A673 (cell line): Measurements from ENCODE around the gene AARS1. TPM values are rescaled to one million over a fixed set of nuclear protein-coding genes. Genes with fewer than 3 reads are reported as not detected.
"Not testable (repeated sequence)": the region's sequence is repeated elsewhere in the genome, so short reads cannot be mapped to it uniquely, and the experiment has no call there.

Experiments
- BruUV-seq: library from RNA; stranded (reverse); fragments of 400-500 nt; replicated peaks from 2 replicates; lab custom pipeline; 2021; lab: Mats Ljungman, UMichigan
- CTCF ChIA-PET: fragments of 300-600 bp; sonication (Branson Sonifier 250); formaldehyde crosslinking; loops from one replicate; lab custom pipeline; 2022; ENCODE audit warnings: antibody characterized with exemption; lab: Charles Lee
- POLR2A ChIA-PET: fragments of 300-600 bp; sonication (Branson Sonifier 250); formaldehyde crosslinking; loops from one replicate; lab custom pipeline; 2022; ENCODE audit warnings: antibody characterized with exemption; ENCODE audit not compliant: low non-redundant PET; lab: Charles Lee
- DNase-seq: peaks from one replicate; pipeline ENCODE4 v3.0.0-alpha.2; 2015; ENCODE audit warnings: low spot score
- H3K27ac ChIP-seq: fragments of 200-600 bp; sonication (generic); 2 replicates; pipeline ENCODE4 v1.5.1; 2016; ENCODE audit warnings: mixed run types, low read depth, mild to moderate bottlenecking, mixed read lengths, antibody characterized with exemption, low read length; ENCODE audit not compliant: poor library complexity, severe bottlenecking
- H3K27me3 ChIP-seq: fragments of 200-600 bp; sonication (generic); replicated peaks from 2 replicates; pipeline ENCODE4 v1.6.1; 2017; ENCODE audit warnings: mixed run types, low read depth, mild to moderate bottlenecking, mixed read lengths, antibody characterized with exemption, low read length; ENCODE audit not compliant: insufficient read depth, poor library complexity
- H3K36me3 ChIP-seq: fragments of 200-600 bp; sonication (generic); 2 replicates; pipeline ENCODE4 v1.6.1; 2016; ENCODE audit warnings: mixed run types, mild to moderate bottlenecking, mixed read lengths, antibody characterized with exemption, low read length; ENCODE audit not compliant: insufficient read depth, poor library complexity, severe bottlenecking
- H3K4me1 ChIP-seq: fragments of 200-600 bp; sonication (generic); 2 replicates; pipeline ENCODE4 v1.6.1; 2017; ENCODE audit warnings: mixed run types, mild to moderate bottlenecking, mixed read lengths, antibody characterized with exemption, low read length; ENCODE audit not compliant: insufficient read depth, poor library complexity, severe bottlenecking
- H3K4me3 ChIP-seq: fragments of 200-600 bp; sonication (generic); 2 replicates; pipeline ENCODE4 v1.5.1; 2016; ENCODE audit warnings: low read depth, mixed run types, mild to moderate bottlenecking, mixed read lengths, low read length; ENCODE audit not compliant: poor library complexity, severe bottlenecking
- H3K9me3 ChIP-seq: fragments of 200-600 bp; sonication (generic); 2 replicates; pipeline ENCODE4 v1.6.1; 2016; ENCODE audit warnings: mixed run types, low read depth, mild to moderate bottlenecking, mixed read lengths, antibody characterized with exemption, low read length; ENCODE audit not compliant: poor library complexity, severe bottlenecking
- EZH2 ChIP-seq: fragments of 200-600 bp; sonication (generic); IDR thresholded peaks from 2 replicates; pipeline ENCODE4 v1.6.1; 2017; ENCODE audit warnings: borderline replicate concordance, low read depth, mild to moderate bottlenecking, mixed read lengths, antibody characterized with exemption, low read length; ENCODE audit not compliant: poor library complexity, severe bottlenecking
- intact Hi-C: fragments of 100-400 bp; cut with micrococcal nuclease; formaldehyde crosslinking; loops from one replicate; pipeline ENCODE4 v1.10.0; 2022; ENCODE audit not compliant: unreplicated experiment
- total RNA-seq: library from RNA; stranded (reverse); gene quantifications from 2 replicates; pipeline ENCODE4 v1.2.3, GENCODE V29; 2021
- TF ChIP-seq, protein P1 (sequence below): fragments of 300-800, 200-600 bp; sonication (generic); conservative IDR thresholded peaks from 2 replicates; pipeline ENCODE4 v1.5.1; 2017; ENCODE audit warnings: low read depth, mild to moderate bottlenecking, antibody characterized with exemption, low read length, moderate library complexity, mixed read lengths

The AARS1 gene
- total RNA-seq, 1 experiment from 2014 or later = 234 TPM

- H3K4me3 ChIP-seq = peak within 1 kb of the TSS; percentile 83
- H3K9me3 ChIP-seq = no peaks in the 10 kb centered on the region
- no TSS peak for BruUV-seq
- peaks cover 59% of the 10 kb centered on the region for H3K36me3 ChIP-seq
- H3K27ac ChIP-seq = peak within 1 kb of the TSS; percentile 88
- DNase-seq = peak; percentile 98
- CTCF ChIA-PET = interaction anchor here (0.5 to 0.9 kb wide), 5 partner anchors 36 to 445 kb away, joined by 3 to 10 read pairs (median 4); no protein-coding TSS in a partner anchor
- H3K4me1 ChIP-seq = peaks cover 8% of the 10 kb centered on the region
- H3K27me3 ChIP-seq = no peaks in the 10 kb centered on the region
- POLR2A ChIA-PET = no interaction called here
- TF ChIP-seq EZH2 = no peak
- TF ChIP-seq, protein P1, sequence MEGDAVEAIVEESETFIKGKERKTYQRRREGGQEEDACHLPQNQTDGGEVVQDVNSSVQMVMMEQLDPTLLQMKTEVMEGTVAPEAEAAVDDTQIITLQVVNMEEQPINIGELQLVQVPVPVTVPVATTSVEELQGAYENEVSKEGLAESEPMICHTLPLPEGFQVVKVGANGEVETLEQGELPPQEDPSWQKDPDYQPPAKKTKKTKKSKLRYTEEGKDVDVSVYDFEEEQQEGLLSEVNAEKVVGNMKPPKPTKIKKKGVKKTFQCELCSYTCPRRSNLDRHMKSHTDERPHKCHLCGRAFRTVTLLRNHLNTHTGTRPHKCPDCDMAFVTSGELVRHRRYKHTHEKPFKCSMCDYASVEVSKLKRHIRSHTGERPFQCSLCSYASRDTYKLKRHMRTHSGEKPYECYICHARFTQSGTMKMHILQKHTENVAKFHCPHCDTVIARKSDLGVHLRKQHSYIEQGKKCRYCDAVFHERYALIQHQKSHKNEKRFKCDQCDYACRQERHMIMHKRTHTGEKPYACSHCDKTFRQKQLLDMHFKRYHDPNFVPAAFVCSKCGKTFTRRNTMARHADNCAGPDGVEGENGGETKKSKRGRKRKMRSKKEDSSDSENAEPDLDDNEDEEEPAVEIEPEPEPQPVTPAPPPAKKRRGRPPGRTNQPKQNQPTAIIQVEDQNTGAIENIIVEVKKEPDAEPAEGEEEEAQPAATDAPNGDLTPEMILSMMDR = peak; percentile 97
- intact Hi-C loops = no loop called here
Measured at GRCh38 chr16:70251629-70252354, 37.5 kb downstream of the AARS1 start, which contains the start of gene EXOSC6. TSS of gene EXOSC6 (minus strand) at chr16:70251940. CDS start at chr16:70251900, 40 bp downstream.

DNA sequence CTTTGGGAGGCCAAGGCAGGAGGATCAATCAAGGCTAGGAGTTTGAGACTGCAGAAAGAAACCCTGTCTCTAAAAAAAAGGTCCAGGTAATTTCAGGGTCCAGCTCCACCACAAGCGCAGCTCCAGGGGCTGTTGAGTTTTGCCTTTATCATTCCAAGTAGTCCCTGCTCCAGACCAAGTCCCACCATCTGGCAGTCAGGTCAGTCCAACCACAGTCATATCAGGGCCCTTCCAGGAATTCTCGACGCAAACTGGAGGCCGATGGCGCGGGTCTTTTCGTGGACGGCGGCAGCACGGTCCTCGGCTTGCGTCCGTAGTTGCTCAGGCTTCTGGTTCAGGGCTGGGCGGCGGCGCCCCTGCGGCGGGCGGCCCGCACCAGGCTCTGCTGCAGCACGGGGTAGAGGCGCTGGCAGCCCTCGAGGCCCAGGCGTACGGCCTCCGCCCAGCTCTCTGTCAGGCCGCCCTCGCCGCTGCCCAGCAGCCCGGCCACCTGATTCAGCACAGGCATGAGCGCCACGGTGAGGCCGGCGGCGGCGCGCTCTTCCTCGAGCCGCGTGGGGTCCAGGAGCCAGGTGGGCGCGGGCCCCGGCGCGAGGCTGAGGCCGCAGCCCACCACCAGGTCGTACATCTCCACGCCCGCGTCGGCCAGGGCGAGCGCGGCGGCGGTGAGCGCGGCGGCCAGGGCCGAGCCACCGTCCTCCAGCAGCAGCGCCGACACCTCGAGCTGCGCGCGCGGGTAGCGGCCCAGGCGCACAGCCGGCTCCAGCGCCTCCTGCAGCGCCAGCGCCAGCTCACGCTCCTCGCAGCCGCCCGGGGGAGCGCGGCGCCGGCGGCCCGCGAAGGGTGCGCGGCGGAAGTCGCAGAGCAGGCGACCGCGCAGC is 38.3 kb downstream of the AARS1 start:
- BruUV-seq = no TSS peak
- Histone ChIP-seq H3K27ac (peak overlapping the region; percentile 71), H3K4me1 (peaks cover 8% of the 10 kb centered on the region), H3K36me3 (peaks cover 53% of the 10 kb centered on the region), H3K9me3 (no peaks in the 10 kb centered on the region), H3K27me3 (no peaks in the 10 kb centered on the region), H3K4me3 (peak overlapping the region; percentile 83)
- ChIA-PET POLR2A (no interaction called here), CTCF (no interaction called here)
- TF ChIP-seq EZH2 = no peak
- TF ChIP-seq, protein P1 = no peak
- peak; percentile 70 for DNase-seq
- intact Hi-C loops = no loop called here

- H3K4me1 ChIP-seq, intact Hi-C loops, H3K9me3 ChIP-seq, H3K27me3 ChIP-seq, CTCF ChIA-PET, DNase-seq, H3K27ac ChIP-seq, POLR2A ChIA-PET, BruUV-seq: not testable (repeated sequence)
- Histone ChIP-seq H3K36me3 (peaks cover 40% of the 10 kb centered on the region), H3K4me3 (peak overlapping the region; percentile 23)
Measured at GRCh38 chr16:70249697-70250096, 39.6 kb downstream of the AARS1 start.

DNA sequence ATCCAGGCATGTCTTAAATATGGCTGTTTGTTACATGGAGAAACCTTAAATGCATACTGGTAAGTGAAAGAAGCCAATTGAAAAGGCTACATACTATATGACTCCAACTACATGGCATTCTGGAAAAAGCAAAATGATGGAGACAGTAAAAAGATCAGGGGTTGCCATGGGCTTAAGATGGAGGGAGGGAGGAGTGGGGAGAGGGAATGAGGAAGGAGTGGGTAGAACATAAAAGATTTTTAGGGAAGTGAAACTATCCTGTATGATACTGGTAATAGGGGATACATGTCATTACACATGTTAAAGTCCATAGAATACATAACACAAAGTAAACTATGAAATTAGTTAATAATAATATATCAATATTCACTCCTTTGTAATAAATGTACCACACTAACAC is 50.5 kb downstream of the AARS1 start:
- CTCF ChIA-PET, H3K4me3 ChIP-seq, H3K27me3 ChIP-seq, H3K36me3 ChIP-seq, BruUV-seq, DNase-seq, H3K4me1 ChIP-seq, H3K27ac ChIP-seq, H3K9me3 ChIP-seq, intact Hi-C loops, POLR2A ChIA-PET: not testable (repeated sequence)

DNA sequence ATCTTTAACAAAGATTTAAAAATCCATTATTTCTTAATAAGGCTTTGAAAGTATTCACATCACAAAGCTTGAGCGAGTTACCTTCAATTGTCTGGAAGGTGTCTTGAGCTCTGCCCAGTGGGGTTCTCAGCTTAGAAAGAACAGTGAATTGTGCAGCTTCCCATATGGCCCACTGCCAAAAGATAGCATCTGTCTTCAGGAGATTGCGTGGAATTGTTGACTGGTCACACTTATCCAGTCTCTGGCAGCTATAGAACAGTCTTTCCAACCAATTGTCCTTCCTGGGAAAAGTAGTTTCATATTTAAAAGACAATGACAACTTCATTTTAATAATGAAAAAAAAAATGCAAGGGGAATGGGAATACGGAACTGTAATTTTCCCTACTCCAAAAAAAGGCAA is 57.5 kb downstream of the AARS1 start:
- H3K4me3 ChIP-seq, CTCF ChIA-PET, H3K4me1 ChIP-seq, H3K27ac ChIP-seq, H3K9me3 ChIP-seq, DNase-seq, intact Hi-C loops, H3K27me3 ChIP-seq, BruUV-seq, POLR2A ChIA-PET: not testable (repeated sequence)
- H3K36me3 ChIP-seq = peaks cover 17% of the 10 kb centered on the region

DNA sequence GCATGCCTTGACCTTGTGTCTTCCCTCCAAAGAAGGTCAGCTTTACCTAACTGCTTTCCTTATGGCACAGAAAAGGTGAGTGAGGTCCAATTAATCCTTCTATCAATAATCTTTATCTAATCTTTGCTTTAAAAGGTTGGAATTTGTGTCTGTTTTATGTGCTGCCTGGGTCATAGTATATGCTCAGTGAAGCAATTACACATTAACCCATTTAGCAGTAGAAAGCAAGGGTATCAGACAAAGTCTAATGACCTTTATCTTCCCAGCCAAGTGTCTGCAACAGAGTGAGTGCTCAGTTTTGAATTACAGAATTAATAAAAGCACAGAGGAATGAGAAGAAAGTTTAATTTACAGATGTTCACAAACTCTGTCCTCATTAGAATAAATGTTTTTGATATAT is 63.3 kb downstream of the AARS1 start:
- H3K4me1 ChIP-seq, H3K27me3 ChIP-seq, DNase-seq, H3K27ac ChIP-seq, H3K9me3 ChIP-seq, CTCF ChIA-PET, H3K4me3 ChIP-seq, intact Hi-C loops, POLR2A ChIA-PET: not testable (repeated sequence)
- H3K36me3 ChIP-seq = peaks cover 14% of the 10 kb centered on the region
- TSS peak; percentile 22 for BruUV-seq
